K562 (cell line): ENCODE results near the gene TAF4. TPM values are rescaled to one million over a fixed set of nuclear protein-coding genes. Genes with fewer than 3 reads are reported as not detected.

Experiments
- BHLHE40 ChIP-seq: IDR thresholded peaks from 2 replicates; pipeline ENCODE4 v1.6.1; 2011; ENCODE audit warnings: low read length, improper control_type of control experiment
- CBFB ChIP-seq: sonication (generic); formaldehyde crosslinking; IDR thresholded peaks from 2 replicates; pipeline ENCODE4 v1.4.0; 2020; ENCODE audit warnings: mild to moderate bottlenecking, missing genetic modification reagents
- CBX3 ChIP-seq, 2 experiments: IDR thresholded peaks; 1 replicate in 1 of 2; 2 replicates in 1 of 2; pipeline ENCODE4 v1.6.1; 2012; ENCODE audit warnings: inconsistent platforms in 2 of 2, low read length in 2 of 2, borderline replicate concordance in 1 of 2, control low read depth in 1 of 2
- HMG20A ChIP-seq: fragments of 450-650 bp; formaldehyde crosslinking; conservative IDR thresholded peaks from 2 replicates; pipeline ENCODE4 v1.4.0; 2020; ENCODE audit warnings: mild to moderate bottlenecking, mixed read lengths
- KLF1 ChIP-seq: fragments of 450-650 bp; IDR thresholded peaks from 2 replicates; pipeline ENCODE4 v1.6.1; 2016; ENCODE audit warnings: missing genetic modification characterization, missing compliant biosample characterization
- MCM3 ChIP-seq: fragments of 450-650 bp; IDR thresholded peaks from 2 replicates; pipeline ENCODE4 v1.6.1; 2016
- MYBL2 ChIP-seq, 2 experiments: fragments of 450-650 bp in 1 of 2; sonication (generic) in 1 of 2; formaldehyde crosslinking in 1 of 2; IDR thresholded peaks; 2 replicates each; pipeline versions ENCODE4 v1.6.1 to v1.8.1; 2017 to 2022; ENCODE audit warnings: borderline replicate concordance in 1 of 2, inconsistent platforms in 1 of 2, low read depth in 1 of 2, mild to moderate bottlenecking in 1 of 2, missing genetic modification reagents in 1 of 2, moderate library complexity in 1 of 2
- NCOA4 ChIP-seq: fragments of 450-650 bp; IDR thresholded peaks from 2 replicates; pipeline ENCODE4 v1.6.1; 2018; ENCODE audit warnings: mild to moderate bottlenecking; ENCODE audit not compliant: partially characterized antibody
- PHTF2 ChIP-seq: fragments of 250-450 bp; sonication (Bioruptor Pico); IDR thresholded peaks from 2 replicates; pipeline ENCODE4 v1.5.0; 2021; ENCODE audit warnings: mild to moderate bottlenecking
- POLR2A ChIP-seq: fragments of 450-650 bp; conservative IDR thresholded peaks from 2 replicates; pipeline ENCODE4 v1.6.1; 2016
- SAFB2 ChIP-seq: fragments of 200-400 bp; formaldehyde crosslinking; IDR thresholded peaks from 2 replicates; pipeline ENCODE4 v1.6.1; 2018; ENCODE audit warnings: borderline replicate concordance, low read length, low read depth, moderate library complexity; ENCODE audit not compliant: severe bottlenecking
- SP2 ChIP-seq: IDR thresholded peaks from 2 replicates; pipeline ENCODE4 v1.6.1; 2011; ENCODE audit warnings: mild to moderate bottlenecking, low read depth, low read length, moderate library complexity; ENCODE audit not compliant: poor library complexity, severe bottlenecking; ENCODE audit errors: extremely low read depth
- SRSF9 ChIP-seq: fragments of 200-400 bp; formaldehyde crosslinking; IDR thresholded peaks from 2 replicates; pipeline ENCODE4 v1.6.1; 2017; ENCODE audit warnings: low read depth, low read length, borderline replicate concordance
- ZFPM2 ChIP-seq: fragments of 250-450 bp; sonication (Bioruptor Pico); IDR thresholded peaks from 2 replicates; pipeline ENCODE4 v1.5.1; 2022; ENCODE audit warnings: mild to moderate bottlenecking
- ZNF263 ChIP-seq: sonication (generic); formaldehyde crosslinking; IDR thresholded peaks from 2 replicates; pipeline ENCODE4 v1.8.0; 2022; ENCODE audit warnings: mild to moderate bottlenecking, missing genetic modification reagents, borderline replicate concordance
- ZNF444 ChIP-seq: fragments of 250-450 bp; sonication (Bioruptor Pico); IDR thresholded peaks from 2 replicates; pipeline ENCODE4 v1.4.0; 2020; ENCODE audit warnings: mild to moderate bottlenecking, moderate library complexity
- polyA plus RNA-seq, 8 experiments: library from polyadenylated mRNA; depleted of rRNA in 4 of 8; stranded (reverse) in 5 of 8; unstranded in 3 of 8; fragments of >200 nt; fragmentation: Nextera tagmentation in 2 of 8; fragmentation: Illumina TruSeq in 1 of 8; extraction: Ambion mirVana in 2 of 8; extraction: Trizol in 1 of 8; gene quantifications; 2 replicates each; pipeline versions ENCODE4 v1.2.1 to v1.2.3, GENCODE V29; 2011 to 2014; ENCODE audit warnings: inconsistent platforms in 1 of 8, missing spikeins in 1 of 8
- total RNA-seq, 7 experiments: library from RNA; depleted of rRNA in 6 of 7; stranded (reverse); fragments of >200 nt in 6 of 7; fragmentation: Illumina TruSeq in 2 of 7; extraction: Trizol in 2 of 7; gene quantifications; 2 replicates each; pipeline versions ENCODE4 v1.2.1 to v1.2.3, GENCODE V29; 2011 to 2021; ENCODE audit warnings: low replicate concordance in 1 of 7
- TF ChIP-seq, protein P1 (sequence below): fragments of 450-650 bp; conservative IDR thresholded peaks from 2 replicates; pipeline ENCODE4 v1.6.1; 2016; ENCODE audit warnings: missing genetic modification characterization, low read depth, mild to moderate bottlenecking, missing compliant biosample characterization, moderate library complexity
- TF ChIP-seq, protein P2 (sequence below): sonication (generic); formaldehyde crosslinking; IDR thresholded peaks from 2 replicates; pipeline ENCODE4 v1.8.0; 2022; ENCODE audit warnings: missing genetic modification reagents, mild to moderate bottlenecking, borderline replicate concordance
- TF ChIP-seq, protein P3 (sequence below): sonication (generic); formaldehyde crosslinking; IDR thresholded peaks from 2 replicates; pipeline ENCODE4 v1.8.0; 2022; ENCODE audit warnings: mild to moderate bottlenecking, missing genetic modification reagents
- TF ChIP-seq, protein P4 (sequence below), 2 experiments: fragments of 200-800 bp in 1 of 2; sonication (Bioruptor generic) in 1 of 2; sonication (generic) in 1 of 2; formaldehyde crosslinking in 1 of 2; IDR thresholded peaks in 1 of 2; conservative IDR thresholded peaks in 1 of 2; 2 replicates each; pipeline versions ENCODE4 v1.5.0 to v1.6.1; 2016 to 2020; ENCODE audit warnings: missing compliant biosample characterization in 1 of 2, missing genetic modification characterization in 1 of 2, missing genetic modification reagents in 1 of 2

Gene TAF4
- total and polyA plus RNA-seq, 9 of the 15 experiments (the other 6 are each of a cell fraction or from before 2014, with no cell fraction given) = 0.44 to 28.3 (median 5.6) TPM

DNA sequence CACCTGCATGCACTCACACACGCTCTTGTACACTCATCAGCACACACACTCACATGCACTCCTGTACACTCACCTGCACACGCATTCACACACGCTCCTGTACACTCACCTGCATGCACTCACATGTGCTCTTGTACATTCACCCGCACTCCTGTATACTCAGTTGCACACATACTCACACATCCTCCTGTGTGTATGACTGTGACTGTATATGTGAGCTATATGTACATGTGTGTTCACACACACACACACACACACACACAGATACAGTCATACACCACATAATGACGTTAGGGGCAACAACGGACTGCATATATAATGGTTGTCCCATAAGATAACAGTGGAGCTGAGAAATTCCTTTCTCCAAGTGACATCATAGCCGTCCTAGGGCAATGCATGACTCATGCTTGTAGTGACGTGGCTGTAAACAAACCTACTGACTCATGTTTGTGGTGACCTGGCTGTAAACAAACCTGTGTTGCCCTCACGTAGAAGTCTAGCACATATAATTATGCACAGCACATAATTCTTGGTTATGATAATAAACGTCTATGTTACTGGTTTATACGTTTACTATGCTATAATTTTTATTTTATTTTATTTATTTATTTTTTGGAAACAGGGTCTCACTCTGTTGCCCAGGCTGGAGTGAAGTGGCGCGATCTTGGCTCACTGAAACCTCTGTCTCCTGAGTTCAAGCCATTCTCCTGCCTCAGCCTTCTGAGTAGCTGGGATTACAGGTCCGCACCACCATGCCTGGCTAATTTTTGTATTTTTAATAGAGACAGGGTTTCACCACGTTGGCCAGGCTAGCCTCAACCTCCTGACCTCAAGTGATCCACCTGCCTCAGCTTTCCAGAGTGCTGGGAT is 22.8 kb upstream of the TAF4 start (continued):
- TF ChIP-seq ZNF444 (CRISPR knock-in tag) = no peak
- TF ChIP-seq POLR2A = no peak
- no peak for TF ChIP-seq HMG20A (CRISPR knock-in tag)
- TF ChIP-seq KLF1 = no peak
- TF ChIP-seq CBFB (CRISPR knock-in tag) = no peak
- TF ChIP-seq SAFB2 = no peak
- no peak for TF ChIP-seq MCM3
- TF ChIP-seq, protein P1, sequence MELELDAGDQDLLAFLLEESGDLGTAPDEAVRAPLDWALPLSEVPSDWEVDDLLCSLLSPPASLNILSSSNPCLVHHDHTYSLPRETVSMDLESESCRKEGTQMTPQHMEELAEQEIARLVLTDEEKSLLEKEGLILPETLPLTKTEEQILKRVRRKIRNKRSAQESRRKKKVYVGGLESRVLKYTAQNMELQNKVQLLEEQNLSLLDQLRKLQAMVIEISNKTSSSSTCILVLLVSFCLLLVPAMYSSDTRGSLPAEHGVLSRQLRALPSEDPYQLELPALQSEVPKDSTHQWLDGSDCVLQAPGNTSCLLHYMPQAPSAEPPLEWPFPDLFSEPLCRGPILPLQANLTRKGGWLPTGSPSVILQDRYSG (tag) = 0 out of 2 replicates have a peak, but pooled peaks have one; percentile 48
- peak in 1 of 2 experiments; percentile 28; a peak in 1 of 3 replicates for TF ChIP-seq CBX3 (IDR thresholded peaks at IDR 0.05; ENCODE audit: borderline replicate concordance in 1 of 2, low read length in 2 of 2)
- TF ChIP-seq ZFPM2 = no peak
- TF ChIP-seq, protein P2, sequence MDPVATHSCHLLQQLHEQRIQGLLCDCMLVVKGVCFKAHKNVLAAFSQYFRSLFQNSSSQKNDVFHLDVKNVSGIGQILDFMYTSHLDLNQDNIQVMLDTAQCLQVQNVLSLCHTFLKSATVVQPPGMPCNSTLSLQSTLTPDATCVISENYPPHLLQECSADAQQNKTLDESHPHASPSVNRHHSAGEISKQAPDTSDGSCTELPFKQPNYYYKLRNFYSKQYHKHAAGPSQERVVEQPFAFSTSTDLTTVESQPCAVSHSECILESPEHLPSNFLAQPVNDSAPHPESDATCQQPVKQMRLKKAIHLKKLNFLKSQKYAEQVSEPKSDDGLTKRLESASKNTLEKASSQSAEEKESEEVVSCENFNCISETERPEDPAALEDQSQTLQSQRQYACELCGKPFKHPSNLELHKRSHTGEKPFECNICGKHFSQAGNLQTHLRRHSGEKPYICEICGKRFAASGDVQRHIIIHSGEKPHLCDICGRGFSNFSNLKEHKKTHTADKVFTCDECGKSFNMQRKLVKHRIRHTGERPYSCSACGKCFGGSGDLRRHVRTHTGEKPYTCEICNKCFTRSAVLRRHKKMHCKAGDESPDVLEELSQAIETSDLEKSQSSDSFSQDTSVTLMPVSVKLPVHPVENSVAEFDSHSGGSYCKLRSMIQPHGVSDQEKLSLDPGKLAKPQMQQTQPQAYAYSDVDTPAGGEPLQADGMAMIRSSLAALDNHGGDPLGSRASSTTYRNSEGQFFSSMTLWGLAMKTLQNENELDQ (CRISPR knock-in tag) = no peak
- no peak for TF ChIP-seq SP2
- no peak for TF ChIP-seq MYBL2 (IDR thresholded peaks at IDR 0.05; ENCODE audit: low read depth)
- TF ChIP-seq MYBL2 (CRISPR knock-in tag; IDR thresholded peaks at IDR 0.05; ENCODE audit: borderline replicate concordance) = no peak
- TF ChIP-seq ZNF263 = no peak
- no peak for TF ChIP-seq BHLHE40
- TF ChIP-seq NCOA4 = no peak
- TF ChIP-seq, protein P3, sequence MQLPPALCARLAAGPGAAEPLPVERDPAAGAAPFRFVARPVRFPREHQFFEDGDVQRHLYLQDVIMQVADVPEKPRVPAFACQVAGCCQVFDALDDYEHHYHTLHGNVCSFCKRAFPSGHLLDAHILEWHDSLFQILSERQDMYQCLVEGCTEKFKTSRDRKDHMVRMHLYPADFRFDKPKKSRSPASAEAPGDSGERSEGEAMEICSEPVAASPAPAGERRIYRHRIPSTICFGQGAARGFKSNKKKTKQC (CRISPR knock-in tag) = no peak
- TF ChIP-seq PHTF2 (CRISPR knock-in tag) = no peak
- TF ChIP-seq, protein P4, sequence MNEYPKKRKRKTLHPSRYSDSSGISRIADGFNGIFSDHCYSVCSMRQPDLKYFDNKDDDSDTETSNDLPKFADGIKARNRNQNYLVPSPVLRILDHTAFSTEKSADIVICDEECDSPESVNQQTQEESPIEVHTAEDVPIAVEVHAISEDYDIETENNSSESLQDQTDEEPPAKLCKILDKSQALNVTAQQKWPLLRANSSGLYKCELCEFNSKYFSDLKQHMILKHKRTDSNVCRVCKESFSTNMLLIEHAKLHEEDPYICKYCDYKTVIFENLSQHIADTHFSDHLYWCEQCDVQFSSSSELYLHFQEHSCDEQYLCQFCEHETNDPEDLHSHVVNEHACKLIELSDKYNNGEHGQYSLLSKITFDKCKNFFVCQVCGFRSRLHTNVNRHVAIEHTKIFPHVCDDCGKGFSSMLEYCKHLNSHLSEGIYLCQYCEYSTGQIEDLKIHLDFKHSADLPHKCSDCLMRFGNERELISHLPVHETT (CRISPR knock-in tag; conservative IDR thresholded peaks at IDR 0.05 in 1 of 2, IDR thresholded peaks at IDR 0.05 in 1 of 2) = no peak
- no peak for TF ChIP-seq SRSF9
